GM19099 (cell line): ENCODE measurements around the gene INTS1.

Experiments used
- POLR2A ChIP-seq: IDR thresholded peaks from 3 replicates; pipeline ENCODE4 v1.6.1; 2011; ENCODE audit warnings: low read depth; ENCODE audit not compliant: insufficient read length; ENCODE audit errors: extremely low read depth

Gene INTS1

GRCh38 chr7:1421020-1421790, 83.0 kb downstream of the INTS1 start:
- TF ChIP-seq POLR2A: no peak
